NCI-H2029 treated with DMSO at 0.1 percent for 48 hours (cell line): Measurements from ENCODE around the gene SETD3.
A peak's percentile ranks its signal among the peaks of the same experiment; 100 is the strongest.

Experiments used
- DNase-seq: peaks from one replicate; lab custom pipeline; 2025; lab: John Stamatoyannopoulos, UW

The SETD3 gene

GRCh38 chr14:99497341-99497740 lies 16.7 kb upstream of the SETD3 start:
- DNase-seq: no peak

GRCh38 chr14:99484106-99484505 lies 3.4 kb upstream of the SETD3 start:
- DNase-seq: no peak

GRCh38 chr14:99481745-99482099 lies 1.1 kb upstream of the SETD3 start:
- DNase-seq: no peak

- DNase-seq: peak; percentile 76
These were observed 472 bp upstream of the SETD3 start, which contains the start of gene CCNK for GRCh38 chr14:99480917-99481744. Gene CCNK (plus strand): TSS chr14:99481409. CDS start chr14:99492678, 11,269 bp downstream.

DNA sequence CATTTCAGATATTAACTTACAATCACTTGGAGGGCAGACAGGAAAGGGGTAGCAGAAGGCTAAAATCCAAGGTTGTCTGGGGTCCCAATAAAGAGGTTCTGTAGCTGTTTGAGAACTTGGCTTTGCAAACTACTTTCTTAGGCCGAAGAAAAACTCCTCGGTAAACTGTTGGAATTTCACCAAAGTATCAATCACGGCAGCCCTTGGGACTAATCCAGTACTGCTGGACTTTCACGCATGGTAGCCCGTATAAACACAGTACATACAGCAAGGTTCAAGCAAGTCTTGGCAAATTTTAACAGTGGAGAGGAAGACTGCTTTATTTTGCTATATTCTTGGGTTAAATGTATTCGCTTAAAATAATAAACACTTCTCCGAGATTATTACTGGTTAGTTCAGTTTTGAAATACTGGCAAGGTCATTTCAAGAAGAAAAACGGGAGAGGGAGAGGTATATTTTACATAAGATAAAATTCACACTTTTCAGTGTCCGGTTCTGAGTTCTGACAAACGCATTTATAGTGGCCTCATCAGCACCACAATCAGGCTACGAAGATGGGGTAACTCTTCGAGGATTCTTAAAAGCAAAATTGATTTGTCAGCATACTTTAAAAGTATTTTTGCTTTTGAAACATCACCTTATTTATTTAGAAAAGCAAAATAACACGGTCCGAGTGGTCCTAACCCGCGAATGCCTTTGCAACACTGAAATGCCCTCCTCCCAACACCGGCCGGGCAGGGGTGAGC lies 1.3 kb downstream of the SETD3 start:
- no peak for DNase-seq

DNA sequence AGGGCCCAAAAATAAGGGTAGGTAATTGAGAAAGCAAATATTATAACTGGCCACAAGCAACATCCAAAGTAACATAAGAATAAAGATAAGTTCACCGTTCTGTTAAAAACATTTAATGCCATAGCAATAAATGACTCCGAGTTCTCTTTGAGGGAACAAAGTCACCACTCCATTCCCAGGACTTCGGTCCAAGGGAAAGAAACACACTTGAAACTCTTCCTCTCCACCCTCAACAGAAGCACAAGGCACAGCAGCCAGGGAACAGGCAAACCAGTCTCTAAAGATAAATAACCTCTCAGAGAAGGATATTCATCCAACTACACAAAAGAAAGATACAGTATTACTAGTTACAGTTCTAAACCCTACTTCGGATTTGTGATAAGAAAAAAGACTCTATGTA lies 2.5 kb downstream of the SETD3 start:
- no peak for DNase-seq

DNA sequence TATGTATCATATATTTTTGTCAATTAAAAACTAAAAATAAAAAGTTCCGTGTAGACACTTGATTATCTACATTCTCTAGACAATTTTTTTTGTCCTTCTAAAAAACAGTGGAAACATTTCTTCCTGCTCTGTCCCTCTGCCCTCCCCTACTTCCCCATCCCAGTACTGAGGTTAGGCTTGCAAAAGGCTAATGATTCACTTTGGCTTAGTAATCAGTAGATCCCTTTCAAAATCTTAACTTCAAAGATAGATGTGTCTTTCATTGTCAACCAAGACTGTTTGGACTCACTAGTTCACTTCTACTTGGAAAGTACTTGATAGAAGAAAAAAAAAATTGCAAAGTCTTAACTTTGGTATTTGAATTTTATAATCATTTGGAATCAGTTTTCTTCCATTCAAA lies 3.8 kb downstream of the SETD3 start:
- no peak for DNase-seq

GRCh38 chr14:99475660-99476059 lies 5.0 kb downstream of the SETD3 start:
- DNase-seq: no peak

- DNase-seq: no peak
These were observed 5.5 kb downstream of the SETD3 start for GRCh38 chr14:99475179-99475578.

- no peak for DNase-seq
These were observed 7.2 kb downstream of the SETD3 start for GRCh38 chr14:99473458-99473857.

DNA sequence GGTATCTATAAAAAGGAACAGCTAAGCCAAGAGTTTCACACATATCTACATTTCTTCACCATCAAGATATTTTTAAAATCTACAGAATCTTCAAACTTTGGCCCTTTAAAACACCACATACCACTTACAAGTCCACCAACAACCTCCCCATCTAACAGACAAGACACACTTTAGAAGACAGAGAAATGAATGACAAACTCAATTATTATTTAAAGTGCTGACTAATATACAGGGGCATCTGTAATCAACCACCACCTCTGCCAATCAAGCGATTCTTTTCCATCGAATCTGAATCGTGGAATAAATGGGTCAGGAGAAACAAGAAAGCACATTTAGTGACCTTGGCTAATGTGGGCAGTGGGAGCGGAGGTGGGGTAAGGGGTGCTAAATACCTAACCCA lies 7.7 kb downstream of the SETD3 start:
- DNase-seq: no peak

DNA sequence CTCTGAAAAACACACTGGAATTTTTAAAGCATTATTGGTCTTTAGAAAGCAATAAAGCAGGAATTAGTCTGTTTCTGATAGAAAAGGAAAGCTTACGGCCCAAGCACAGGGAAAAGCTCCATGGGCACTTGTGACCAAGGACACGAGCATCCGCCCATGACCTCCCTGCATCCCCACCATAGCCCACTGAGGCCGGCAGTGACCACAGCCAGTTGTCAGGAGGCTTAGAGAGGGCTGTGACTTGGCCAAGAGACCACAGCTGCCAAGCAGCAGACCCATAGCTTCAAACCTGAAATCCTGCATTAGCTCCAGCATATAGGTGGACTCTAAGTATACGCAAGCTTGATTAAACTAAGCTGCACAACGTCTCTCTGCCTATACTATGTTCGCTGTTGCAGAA lies 8.9 kb downstream of the SETD3 start:
- no peak for DNase-seq

- DNase-seq: no peak
These were observed 11.6 kb downstream of the SETD3 start for GRCh38 chr14:99468836-99469592.

- DNase-seq: no peak
These were observed 12.6 kb downstream of the SETD3 start for GRCh38 chr14:99468081-99468480.

GRCh38 chr14:99467336-99468078 lies 13.2 kb downstream of the SETD3 start:
- no peak for DNase-seq

GRCh38 chr14:99466758-99467157 lies 13.9 kb downstream of the SETD3 start:
- DNase-seq: no peak

DNA sequence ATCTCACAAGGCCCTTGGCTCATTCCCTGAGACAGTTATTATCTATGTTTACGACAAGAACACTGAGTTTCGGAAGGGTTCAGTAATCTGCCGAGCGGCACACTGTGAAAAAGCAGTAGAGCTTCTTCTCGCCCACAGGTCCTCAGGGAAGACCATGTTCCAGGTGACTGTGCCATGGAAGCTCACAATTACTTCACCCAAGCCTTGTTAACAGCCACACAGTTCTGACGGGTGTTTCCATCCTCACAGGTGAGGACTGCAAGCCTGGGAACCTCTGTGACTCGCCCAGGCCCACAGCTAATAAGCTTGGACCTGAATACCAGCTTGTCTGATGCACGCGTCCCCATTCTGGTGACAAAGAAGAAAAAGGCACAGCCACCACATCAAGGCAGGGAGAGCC lies 15.4 kb downstream of the SETD3 start:
- DNase-seq: no peak

- no peak for DNase-seq
These were observed 16.7 kb downstream of the SETD3 start for GRCh38 chr14:99463974-99464373.

GRCh38 chr14:99462210-99462609 lies 18.4 kb downstream of the SETD3 start:
- no peak for DNase-seq

GRCh38 chr14:99461411-99462085 lies 19.1 kb downstream of the SETD3 start:
- no peak for DNase-seq

DNA sequence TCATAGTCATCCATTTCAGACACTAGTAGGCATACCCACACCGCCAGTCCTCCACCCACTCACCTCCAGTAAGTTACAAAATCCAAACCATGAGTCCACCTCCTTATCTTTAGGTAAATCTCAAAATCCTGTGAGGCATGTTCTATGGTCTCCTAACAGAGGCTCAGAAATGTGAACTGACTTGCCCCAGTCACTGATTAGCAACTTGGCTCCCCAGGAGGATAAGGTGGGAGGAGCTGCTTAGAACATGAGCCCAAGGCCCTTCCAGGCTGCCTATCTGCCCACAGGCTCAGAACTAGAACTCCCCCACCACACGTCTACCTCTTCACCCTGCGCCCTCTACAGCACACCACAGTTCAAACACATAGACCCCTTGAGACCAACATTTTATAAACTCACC lies 19.9 kb downstream of the SETD3 start:
- no peak for DNase-seq
